GM12878 (cell line): ENCODE data around the gene POLD1.

Experiments used
- FOS ChIP-seq: IDR thresholded peaks from 3 replicates; pipeline ENCODE4 v1.6.1; 2011; ENCODE audit warnings: borderline replicate concordance; ENCODE audit not compliant: insufficient read length; ENCODE audit errors: extremely low read depth
- JUND ChIP-seq: IDR thresholded peaks from 2 replicates; pipeline ENCODE4 v1.6.1; 2012; ENCODE audit warnings: low read depth, mild to moderate bottlenecking, low read length, improper control_type of control experiment, moderate library complexity
- POLR2A ChIP-seq: IDR thresholded peaks from 2 replicates; pipeline ENCODE4 v1.6.1; 2011; ENCODE audit warnings: low read depth, mild to moderate bottlenecking, low read length
- SP1 ChIP-seq: IDR thresholded peaks from one replicate; pipeline ENCODE4 v1.6.1; 2011; ENCODE audit warnings: low read depth, low read length
- SUPT20H ChIP-seq: IDR thresholded peaks from 2 replicates; pipeline ENCODE4 v1.6.1; 2011; ENCODE audit warnings: low read depth, mild to moderate bottlenecking, low read length, moderate library complexity, borderline replicate concordance; ENCODE audit not compliant: control insufficient read depth
- TF ChIP-seq, protein P1 (sequence below), 3 experiments: IDR thresholded peaks in 2 of 3; conservative IDR thresholded peaks in 1 of 3; 2 replicates each; pipeline ENCODE4 v1.5.1; 2011; ENCODE audit warnings: low read depth in 3 of 3, low read length in 3 of 3, mild to moderate bottlenecking in 3 of 3, control low read depth in 2 of 3, moderate library complexity in 2 of 3, inconsistent platforms in 1 of 3, mixed read lengths in 1 of 3; ENCODE audit not compliant: control insufficient read depth in 2 of 3, insufficient read depth in 1 of 3; ENCODE audit errors: extremely low read depth in 1 of 3
- TF ChIP-seq, protein P2 (sequence below): fragments of 450-650 bp; IDR thresholded peaks from 2 replicates; pipeline ENCODE4 v1.6.1; 2016; ENCODE audit warnings: mild to moderate bottlenecking, moderate library complexity, borderline replicate concordance

DNA sequence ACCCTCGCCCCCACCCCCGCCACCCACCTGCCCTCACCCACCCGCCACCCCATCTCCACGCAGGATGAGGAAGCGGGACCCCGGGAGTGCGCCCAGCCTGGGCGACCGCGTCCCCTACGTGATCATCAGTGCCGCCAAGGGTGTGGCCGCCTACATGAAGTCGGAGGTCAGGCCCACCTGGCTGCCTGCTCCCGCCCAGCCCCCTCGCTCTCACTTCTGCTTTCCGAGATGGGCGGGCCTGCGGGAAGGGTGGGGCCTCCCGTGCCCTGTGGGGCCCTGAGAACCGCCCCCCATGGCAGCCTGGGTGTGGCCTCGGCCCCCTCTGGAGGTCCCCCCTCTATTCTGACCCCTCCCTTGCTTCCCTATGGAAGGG, 31.5 kb downstream of the POLD1 start:
- TF ChIP-seq, protein P1, sequence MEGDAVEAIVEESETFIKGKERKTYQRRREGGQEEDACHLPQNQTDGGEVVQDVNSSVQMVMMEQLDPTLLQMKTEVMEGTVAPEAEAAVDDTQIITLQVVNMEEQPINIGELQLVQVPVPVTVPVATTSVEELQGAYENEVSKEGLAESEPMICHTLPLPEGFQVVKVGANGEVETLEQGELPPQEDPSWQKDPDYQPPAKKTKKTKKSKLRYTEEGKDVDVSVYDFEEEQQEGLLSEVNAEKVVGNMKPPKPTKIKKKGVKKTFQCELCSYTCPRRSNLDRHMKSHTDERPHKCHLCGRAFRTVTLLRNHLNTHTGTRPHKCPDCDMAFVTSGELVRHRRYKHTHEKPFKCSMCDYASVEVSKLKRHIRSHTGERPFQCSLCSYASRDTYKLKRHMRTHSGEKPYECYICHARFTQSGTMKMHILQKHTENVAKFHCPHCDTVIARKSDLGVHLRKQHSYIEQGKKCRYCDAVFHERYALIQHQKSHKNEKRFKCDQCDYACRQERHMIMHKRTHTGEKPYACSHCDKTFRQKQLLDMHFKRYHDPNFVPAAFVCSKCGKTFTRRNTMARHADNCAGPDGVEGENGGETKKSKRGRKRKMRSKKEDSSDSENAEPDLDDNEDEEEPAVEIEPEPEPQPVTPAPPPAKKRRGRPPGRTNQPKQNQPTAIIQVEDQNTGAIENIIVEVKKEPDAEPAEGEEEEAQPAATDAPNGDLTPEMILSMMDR (IDR thresholded peaks at IDR 0.05 in 2 of 3, conservative IDR thresholded peaks at IDR 0.05 in 1 of 3; ENCODE audit: control insufficient read depth in 2 of 3, extremely low read depth in 1 of 3, insufficient read depth in 1 of 3, low read depth in 3 of 3, low read length in 3 of 3) = no peak
- TF ChIP-seq, protein P2, sequence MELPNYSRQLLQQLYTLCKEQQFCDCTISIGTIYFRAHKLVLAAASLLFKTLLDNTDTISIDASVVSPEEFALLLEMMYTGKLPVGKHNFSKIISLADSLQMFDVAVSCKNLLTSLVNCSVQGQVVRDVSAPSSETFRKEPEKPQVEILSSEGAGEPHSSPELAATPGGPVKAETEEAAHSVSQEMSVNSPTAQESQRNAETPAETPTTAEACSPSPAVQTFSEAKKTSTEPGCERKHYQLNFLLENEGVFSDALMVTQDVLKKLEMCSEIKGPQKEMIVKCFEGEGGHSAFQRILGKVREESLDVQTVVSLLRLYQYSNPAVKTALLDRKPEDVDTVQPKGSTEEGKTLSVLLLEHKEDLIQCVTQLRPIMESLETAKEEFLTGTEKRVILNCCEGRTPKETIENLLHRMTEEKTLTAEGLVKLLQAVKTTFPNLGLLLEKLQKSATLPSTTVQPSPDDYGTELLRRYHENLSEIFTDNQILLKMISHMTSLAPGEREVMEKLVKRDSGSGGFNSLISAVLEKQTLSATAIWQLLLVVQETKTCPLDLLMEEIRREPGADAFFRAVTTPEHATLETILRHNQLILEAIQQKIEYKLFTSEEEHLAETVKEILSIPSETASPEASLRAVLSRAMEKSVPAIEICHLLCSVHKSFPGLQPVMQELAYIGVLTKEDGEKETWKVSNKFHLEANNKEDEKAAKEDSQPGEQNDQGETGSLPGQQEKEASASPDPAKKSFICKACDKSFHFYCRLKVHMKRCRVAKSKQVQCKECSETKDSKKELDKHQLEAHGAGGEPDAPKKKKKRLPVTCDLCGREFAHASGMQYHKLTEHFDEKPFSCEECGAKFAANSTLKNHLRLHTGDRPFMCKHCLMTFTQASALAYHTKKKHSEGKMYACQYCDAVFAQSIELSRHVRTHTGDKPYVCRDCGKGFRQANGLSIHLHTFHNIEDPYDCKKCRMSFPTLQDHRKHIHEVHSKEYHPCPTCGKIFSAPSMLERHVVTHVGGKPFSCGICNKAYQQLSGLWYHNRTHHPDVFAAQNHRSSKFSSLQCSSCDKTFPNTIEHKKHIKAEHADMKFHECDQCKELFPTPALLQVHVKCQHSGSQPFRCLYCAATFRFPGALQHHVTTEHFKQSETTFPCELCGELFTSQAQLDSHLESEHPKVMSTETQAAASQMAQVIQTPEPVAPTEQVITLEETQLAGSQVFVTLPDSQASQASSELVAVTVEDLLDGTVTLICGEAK = no peak
- TF ChIP-seq JUND (no peak), SUPT20H (no peak), SP1 (peak; percentile 78), FOS (no peak), POLR2A (peak; percentile 84)
